CMK (cell line): ENCODE data around the gene DYNC2I2.
"Not testable (repeated sequence)": the region's sequence is repeated elsewhere in the genome, so short reads cannot be mapped to it uniquely, and the experiment has no call there.

Experiments
- DNase-seq: peaks from one replicate; pipeline ENCODE4 v3.0.0-alpha.2; 2010; ENCODE audit warnings: low read depth

The DYNC2I2 gene

DNA sequence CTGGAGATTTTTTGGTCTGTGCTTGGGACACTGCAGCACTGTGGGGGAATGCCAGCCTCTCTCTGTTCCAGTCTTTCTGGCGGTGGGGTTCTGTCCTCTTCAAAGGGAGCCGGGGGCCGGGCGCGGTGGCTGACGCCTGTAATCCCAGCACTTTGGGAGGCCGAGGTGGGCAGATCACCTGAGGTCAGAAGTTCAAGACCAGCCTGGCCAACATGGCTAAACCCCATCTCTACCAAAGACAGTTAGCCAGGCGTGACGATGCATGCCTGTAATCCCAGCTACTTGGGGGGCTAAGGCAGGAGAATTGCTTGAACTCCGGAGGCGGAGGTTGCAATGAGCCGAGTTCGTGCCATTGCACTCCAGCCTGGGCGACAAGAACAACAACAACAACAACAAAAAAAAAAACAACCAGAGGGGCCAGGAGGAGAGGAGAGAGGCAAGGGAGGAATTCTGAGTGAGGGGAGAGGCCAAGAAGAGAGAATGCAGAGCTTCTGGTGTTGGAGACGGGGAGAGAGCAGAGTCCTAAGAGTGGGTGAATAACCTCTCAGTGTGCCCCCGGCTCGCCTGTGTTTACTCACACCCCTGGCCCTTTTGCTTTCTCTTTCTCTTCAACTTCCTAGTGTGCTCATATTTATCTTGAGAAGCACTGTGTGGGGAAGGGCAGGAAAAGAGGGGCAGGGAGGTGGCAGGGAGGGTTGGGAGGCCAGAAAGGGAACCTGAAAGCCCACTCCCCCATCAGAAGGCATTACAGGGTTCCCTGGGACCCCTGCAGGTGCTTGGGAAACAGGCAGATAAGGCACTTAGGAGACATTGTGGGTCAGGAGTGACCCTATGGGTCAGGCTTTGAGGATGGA lies 29.2 kb upstream of the DYNC2I2 start:
- DNase-seq = no peak

DNA sequence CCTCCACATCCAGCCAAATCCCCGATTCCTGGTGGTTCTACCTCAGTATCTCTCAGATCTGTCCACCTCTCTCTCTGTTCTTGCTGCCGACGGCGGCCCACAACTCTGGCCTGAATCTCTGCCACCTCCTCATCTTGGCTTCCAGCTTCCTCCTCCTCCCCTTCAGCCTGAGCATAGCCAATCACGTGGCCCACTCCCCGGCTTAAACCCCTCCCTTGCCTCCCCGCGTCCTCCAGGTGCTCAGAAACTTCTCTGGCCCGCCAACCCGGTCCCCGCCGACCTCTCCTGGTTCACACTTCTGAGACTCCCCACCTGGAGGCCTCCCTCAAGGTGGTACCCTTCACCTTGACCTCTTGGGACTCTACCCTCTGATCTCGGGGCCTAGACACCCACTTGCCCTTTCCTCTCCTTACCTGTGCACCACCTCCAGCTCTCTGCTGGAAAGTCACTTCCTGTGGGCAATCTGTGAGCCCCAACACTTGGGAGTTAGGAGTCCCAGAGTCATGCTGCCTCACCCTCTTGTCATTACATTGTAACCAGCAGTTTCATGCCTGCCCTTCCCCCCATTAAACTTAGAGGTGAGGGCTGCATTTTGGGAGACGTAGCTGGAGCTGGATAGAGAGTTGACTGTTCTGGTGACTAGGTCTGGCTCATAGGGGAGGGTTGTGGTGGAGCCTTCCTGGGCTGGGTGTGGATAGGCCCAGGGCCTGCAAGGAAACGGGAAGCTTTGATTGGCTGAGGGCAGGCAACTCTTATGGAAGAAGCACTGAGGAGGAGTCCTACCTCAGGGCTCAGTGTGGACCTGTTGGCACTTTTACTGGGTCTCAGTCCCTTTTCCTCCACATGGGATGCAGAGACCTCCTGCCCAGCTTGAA lies 27.9 kb upstream of the DYNC2I2 start:
- DNase-seq = peak; percentile 87

DNA sequence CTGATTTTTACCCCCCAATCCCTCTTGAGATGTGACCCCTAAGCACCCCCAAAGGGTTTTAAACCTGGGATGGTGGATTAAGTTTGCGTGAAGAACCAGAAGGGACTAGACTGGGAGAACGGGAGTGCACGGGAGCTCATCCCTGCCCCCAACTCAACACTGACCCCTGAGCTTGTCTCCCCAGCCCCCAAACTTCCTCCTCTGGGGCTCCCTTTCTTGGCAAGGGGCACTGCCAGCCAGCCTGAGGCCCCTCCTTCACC lies 27.3 kb upstream of the DYNC2I2 start:
- DNase-seq = no peak

DNA sequence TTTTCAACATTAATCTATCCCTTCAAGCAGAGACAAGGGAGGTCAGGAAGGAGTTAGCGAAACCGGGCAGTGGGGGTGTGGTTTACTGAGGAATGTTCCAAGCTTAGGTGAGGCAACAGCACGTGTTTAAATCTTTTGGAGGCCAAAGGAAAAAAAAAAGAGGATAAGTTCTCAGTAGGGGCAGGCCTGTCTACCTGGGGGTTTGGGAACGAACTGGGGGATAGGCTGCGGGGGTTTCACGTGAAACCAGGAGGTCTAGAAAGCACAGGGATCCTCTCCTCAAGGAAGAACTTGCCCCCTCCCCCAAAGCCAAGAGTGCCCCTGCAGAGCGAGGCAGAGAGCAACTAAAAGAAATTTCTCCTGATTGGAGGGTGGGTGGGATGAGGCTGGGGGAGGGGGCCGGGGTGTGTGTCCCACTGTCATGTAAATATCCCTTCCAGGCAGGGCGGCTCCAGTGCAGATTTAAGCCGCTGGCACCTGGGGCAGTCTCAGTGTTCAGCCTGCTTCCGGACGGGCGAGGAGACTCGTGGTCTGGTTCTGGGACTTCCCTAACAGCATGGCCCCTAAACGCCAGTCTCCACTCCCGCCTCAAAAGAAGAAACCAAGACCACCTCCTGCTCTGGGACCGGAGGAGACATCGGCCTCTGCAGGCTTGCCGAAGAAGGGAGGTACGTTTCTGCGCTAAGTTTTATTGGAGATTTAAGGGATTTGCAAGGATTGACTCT lies 26.9 kb upstream of the DYNC2I2 start:
- DNase-seq = no peak

DNA sequence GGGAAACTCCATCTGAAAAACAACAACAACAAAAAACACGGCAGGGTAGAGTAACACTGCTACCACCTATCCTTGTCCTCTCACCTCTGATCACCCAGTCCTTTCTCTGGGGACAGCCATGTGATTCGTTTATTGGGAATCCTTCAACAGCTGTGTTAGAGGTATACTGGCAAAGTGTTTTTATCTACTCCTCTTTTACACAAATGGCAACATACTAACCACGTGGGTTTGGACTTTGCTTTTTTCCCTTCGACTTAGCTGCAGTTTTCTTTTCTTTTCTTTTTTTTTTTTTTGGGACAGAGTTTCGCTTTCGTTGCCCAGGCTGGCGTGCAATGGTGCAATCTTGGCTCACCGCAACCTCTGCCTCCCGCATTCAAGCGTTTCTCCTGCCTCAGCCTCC lies 21.1 kb upstream of the DYNC2I2 start:
- no peak for DNase-seq

DNA sequence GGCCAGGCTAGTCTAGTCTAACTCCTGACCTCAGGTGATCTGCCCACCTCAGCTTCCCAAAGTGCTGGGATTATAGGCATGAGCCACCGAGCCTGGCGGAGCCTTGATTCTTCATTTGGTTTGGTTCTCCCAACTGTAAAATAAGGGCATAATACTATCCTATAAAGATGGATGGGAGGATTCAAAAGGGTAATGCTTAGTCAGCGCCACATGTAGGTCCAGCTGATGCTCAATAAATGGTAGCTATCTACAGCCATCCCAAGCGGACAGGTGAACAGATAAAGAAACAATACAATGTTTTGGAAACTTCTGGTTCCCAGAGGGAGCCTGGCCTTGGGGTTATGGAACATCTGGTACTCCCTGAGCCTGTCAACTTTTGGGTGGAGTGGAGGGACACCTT lies 18.7 kb upstream of the DYNC2I2 start:
- no peak for DNase-seq

DNA sequence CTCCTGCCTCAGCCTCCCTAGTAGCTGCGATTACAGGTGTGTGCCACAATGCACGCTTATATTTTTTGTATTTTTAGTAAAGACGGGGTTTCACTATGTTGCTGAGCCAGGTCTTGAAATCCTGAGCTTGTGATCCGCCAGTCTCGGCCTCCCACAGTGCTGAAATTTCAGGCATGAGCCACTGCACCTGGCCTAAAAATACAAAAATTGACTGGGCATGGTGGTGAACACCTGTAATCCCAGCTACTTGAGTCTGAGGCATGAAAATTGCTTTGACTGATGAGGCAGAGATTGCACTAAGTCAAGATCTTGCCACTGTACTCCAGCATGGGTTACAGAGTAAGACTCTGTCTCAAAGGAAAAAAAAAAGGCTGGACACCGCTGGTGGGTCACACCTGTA lies 13.1 kb upstream of the DYNC2I2 start:
- DNase-seq = no peak

DNA sequence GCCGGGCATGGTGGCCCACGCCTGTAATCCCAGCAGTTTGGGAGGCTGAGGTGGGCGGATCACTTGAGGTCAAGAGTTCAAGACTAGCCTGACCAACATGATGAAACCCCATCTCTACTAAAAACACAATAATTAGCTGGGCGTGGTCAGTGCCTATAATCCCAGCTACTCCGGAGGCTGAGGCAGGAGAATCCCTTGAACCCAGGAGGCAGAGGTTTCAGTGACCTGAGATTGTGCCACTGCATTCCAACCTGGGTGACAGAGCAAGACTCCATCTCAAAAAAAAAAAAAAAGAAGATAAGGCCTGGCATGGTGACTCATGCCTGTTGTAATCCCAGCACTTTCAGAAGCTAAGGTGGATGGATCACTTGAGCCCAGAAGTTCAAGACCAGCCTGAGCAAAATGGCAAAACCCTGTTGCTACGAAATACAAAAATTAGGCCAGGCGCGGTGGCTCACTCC lies 9.9 kb upstream of the DYNC2I2 start:
- DNase-seq = not testable (repeated sequence)

DNA sequence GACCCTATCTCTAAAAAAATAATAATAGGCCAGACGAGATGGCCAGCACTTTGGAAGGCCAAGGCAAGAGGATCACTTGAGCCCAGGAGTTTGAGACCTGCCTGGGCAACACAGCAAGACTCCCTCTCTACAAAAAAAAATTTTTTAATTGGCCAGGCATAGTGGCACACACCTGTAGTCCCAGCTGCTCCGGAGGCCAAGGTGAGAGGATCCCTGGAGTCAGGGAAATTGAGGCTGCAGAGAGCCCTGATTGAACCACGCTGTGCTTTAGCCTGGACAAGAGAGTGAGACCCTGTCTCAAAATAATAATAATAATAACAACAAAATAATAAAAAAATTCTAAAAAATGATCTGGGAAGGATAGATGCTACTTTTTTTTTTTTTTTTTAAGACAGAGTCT lies 1.1 kb upstream of the DYNC2I2 start:
- DNase-seq = no peak

DNA sequence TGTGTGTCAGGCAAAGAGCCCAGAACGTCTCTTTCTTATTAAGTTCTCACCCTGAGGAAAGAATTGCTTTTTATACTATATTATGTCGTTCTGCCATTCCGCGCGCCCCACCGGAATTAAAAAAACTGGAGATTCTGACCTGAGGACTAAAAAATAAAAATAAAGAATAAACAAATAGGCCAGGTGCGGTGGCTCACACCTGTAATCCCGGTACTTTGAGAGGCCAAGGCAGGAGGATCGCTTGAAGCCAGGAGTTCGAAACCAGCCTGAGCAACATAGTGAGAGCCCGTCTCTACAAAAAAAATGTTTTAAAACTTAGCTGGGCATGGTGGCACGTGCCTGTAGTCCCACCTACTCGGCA lies 677 bp upstream of the DYNC2I2 start:
- no peak for DNase-seq

DNA sequence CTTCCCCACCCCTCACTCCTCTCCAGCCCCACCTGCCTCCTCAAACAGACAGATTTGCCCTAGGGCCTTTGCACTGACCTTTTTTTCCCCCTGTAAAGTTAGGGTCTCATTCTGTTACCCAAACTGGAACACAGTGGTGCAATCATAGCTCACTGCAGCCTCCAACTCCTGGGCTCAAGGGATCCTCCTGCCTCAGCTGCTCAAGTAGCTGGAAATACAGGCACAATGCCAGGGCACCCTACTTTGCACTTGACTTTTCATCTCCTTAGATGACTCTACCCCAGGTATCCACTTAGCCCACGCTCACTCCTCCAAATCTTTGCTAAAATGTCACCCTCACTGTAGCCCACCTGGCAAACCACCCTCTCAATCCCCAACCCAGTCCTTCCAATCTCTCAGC lies 2.2 kb downstream of the DYNC2I2 start:
- DNase-seq = no peak

DNA sequence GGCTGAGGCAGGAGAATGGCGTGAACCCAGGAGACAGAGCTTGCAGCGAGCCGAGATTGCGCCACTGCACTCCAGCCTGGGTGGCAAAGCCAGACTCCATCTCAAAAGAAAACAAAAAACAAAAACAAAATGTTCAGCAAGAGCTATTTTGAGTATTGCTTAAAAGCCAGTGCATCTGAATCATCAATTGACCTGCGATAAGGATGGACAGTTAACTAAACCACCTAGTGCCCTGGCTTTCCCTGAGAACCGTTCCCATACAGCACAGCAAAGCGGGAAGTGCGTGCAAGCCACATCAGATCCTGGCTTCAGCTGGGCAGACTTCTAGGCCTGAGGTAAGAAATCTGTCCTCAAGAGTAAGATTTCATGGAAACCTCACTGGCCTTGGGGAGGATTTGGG lies 2.7 kb downstream of the DYNC2I2 start:
- DNase-seq = no peak

DNA sequence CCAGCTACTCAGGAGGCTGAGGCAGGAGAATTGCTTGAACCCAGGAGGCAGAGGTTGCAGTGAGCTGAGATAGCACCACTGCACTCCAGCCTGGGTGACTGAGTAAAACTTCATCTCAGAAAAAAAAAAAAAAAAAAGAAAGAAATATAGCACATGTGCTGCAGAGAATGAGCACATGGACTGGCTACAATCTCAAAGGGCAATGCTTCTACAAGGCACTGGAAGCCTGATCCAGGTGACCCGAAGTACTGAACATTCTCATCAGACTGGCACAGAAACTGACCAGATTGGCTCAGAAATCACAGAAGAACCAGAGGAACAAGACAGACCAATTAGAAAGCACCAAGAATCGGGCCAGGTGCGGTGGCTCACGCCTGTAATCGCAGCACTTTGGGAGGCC lies 4.8 kb downstream of the DYNC2I2 start:
- no peak for DNase-seq

DNA sequence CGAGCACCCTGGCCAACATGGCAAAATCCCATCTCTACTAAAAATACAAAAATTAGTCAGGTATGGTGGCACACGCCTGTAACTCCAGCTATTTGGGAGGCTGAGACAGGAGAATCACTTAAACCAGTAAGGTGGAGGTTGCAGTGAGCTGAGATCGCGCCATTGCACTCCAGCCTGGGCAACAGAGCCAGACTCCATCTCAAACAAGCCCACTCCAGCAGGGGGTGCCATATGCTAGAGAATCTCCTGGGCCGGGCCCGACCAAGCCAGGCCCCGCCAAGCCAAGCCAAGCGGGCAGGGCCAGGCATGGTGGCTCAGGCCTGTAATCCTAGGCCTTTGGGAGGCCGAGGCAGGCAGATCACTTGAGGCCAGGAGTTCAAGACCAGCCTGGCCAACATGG lies 8.4 kb downstream of the DYNC2I2 start:
- not testable (repeated sequence) for DNase-seq

DNA sequence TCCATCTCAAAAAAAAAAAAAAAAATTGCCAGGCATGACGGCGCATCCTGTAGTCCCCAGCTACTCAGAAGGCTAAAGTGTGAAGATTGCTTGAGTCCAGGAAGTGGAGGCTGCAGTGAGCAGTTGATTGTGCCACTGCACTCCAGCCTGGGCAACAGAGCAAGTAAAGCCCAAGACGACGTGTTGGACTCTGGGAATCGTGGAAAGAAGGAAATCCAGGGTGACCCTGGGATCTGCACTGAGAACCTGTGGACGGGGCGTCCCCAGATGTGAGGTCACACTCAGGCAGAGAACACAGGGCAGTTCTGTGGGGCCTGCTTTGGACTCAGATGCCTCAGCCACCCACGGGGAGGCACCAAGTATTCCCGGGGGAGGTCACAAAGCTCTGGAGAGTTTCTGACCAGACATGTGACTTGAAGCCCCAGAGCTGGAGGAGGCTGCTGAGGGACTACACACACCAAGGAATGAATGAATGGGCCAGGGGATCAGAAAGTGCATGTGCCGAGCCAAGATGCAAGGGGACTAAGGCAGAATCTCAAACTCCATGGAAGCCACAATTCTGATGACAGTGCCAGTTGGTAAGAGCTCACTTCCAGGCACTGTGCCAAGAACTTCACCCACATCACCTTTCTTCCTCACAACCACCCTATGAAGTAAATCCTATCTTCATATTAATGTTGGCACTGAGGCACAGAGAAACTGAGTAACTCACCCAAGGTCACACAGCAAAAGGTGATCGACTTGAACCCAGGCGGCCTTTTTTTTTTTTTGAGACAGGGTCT lies 12.9 kb downstream of the DYNC2I2 start:
- no peak for DNase-seq

DNA sequence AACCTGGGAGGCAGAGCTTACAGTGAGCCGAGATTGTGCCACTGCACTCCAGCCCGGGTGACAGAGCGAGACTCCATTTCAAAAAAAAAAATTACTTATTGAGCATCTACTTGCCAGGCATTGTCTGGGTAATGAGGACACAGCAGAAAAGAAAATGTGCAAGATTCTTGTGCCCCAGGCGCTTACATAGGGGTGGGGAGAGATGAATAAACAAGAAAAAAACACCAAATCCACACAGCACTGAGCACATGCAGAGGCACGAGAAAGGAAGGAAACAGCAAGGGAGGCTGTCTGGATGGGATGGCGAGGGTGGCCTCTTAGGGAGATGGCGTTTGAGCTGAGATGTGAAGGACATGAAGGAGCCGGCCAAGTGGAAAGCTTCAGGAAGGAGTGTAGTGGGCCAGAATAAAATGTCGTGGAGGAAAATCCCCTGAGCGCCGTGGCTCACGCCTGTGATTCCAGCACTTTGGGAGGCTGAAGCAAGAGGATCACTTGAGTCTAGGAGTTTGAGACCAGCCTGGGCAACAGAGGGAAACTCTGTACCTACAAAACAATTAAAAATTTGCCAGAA lies 13.9 kb downstream of the DYNC2I2 start:
- DNase-seq = no peak

DNA sequence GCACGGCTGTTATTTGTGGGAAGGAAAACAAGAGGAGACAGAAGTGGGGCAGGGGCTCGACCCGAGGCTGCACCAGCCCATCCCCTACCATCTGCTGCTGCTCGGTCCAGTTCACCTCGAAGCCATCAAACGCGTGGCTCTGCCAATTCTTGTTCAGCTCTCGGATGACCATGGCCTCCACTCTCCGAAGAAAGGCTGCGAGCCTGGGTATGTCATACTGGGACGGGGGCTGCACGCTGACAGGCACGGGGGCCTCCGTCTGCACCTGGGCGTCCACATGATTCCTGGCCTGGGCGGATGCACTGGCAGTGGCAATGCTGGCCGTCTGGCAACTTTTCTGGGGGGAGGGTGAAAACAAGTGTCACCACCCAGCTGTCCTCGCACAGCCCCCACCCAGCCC lies 16.0 kb downstream of the DYNC2I2 start:
- no peak for DNase-seq

DNA sequence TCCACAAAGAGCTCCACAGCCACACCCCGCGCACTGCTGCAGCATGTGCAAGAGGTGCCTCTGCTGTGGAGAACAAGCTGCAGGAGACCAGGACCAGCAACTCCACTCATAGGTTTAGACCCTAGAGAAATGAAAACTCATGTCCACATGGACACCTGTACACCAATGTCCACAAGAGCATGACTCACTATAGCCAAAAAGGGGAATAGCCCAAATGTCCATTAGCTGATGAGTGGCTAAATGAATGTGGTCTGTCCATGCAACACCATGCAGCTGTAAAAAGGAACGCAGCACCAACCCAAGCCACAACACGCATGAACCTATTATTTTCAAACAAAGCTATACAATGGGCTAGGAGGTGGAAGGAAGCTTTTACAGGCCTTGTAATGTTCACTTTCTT lies 18.1 kb downstream of the DYNC2I2 start:
- no peak for DNase-seq

DNA sequence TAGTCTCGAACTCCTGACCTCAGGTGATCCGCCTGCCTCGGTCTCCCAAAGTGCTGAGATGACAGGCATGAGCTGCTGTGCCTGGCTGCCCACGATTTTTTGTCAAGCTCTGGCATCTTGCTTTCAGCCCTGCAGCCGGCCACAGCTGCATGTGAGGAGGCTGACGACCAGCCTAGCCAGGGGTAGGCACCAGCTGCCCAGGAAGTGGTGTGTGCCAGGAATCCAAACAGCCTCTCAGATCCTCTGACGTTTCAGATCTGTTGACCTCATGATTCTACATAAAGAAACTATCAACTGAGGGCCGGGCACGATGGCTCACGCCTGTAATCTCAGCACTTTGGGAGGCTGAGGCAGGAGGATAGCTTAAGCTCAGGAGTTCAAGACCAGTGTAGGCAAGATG lies 19.0 kb downstream of the DYNC2I2 start:
- DNase-seq = no peak

DNA sequence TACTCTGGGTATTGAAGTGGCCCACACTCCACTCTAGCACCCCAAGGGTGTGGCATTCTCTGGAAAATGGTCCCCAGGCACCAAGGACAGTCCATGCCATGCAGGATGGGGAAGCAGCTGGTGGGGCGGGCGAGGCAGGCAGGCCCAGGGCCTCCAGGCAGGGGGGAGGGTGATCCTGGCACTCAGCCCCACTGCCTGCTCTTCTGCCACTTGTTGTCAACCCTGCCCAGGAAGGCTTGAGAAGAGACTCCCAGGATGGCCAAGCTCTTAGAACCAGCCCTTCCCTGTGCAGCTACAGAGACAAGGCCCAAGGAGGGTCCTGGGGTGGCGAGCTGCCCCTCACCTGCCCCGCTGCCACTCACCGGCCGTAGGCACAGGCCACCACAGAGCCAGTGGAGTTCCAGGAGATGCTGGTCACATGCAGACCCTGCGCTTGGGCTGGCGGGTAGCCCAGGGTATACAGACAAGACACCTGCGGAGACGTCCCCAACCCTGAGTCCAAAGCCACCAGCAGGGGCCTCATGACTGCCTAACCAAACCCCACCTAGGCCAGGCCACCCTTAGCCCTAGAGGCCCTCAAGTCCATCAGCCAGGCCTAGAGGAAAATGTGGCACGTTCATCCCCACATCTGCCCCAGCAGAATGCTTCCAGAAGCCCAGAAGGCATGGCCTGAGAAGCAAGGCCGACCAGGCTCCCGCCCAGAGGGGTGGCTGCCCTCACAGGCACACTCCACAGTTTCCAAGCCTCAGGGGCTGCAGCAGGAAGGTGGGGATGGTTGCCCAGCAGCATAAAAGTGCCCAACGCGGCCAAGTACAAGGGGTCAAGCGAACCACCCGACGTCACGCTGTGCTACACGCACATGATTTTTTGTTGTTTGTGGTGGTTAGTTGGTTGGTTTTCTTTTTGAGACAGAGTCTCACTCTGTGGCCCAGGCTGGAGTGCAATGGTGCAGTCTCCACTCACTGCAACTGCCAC lies 19.8 kb downstream of the DYNC2I2 start:
- no peak for DNase-seq

DNA sequence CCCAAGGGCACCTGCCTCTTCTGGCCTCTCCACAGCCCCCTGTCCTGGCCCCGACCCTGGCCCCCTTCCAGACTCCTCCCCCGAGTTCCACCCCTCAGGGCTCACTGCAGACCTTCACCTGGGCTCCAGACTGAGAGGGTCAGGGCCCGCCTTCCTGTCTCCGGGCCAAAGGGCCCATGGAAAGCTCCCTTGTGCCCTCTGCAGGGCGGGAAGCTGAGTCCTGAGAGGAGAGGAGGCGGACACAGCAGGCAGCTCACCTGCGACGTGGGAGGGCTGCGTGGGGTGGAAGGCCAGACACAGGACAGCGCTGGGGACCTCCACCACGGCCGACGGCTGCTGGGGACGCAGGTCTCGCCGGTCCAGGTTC lies 20.6 kb downstream of the DYNC2I2 start:
- no peak for DNase-seq
